ENCODE measurements around the gene ADAMTS15.

ADAMTS15 gene

DNA sequence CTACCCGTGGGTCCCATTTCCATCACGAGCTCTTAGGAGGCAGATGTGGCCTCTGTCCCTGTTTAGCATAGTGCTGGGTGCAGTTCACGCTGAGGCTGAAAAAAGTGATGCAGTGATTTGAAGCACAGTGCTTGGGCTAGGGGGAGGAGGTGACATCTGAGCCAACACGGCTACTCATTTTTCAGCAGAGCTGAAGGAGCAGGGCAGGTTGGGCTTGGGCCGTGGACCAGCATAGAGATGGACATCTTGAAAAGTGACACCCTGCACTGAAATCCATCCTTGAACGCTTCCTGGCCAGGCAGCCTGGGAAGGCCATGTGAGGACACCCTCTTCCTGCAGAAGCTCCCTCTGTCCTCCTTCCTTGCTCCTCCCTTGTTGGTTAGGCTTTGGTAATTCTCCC, 66.4 kb downstream of the ADAMTS15 start:
- Histone ChIP-seq H3K27me3 (ENCODE audit: control insufficient read depth, insufficient read depth, low read length) (no peaks in the 10 kb centered on the region), H2AFZ (peak overlapping the region; percentile 29), H3K27ac (no peak overlapping the region), H3K4me2 (ENCODE audit: low read length) (no peak overlapping the region), H3K4me3 (ENCODE audit: low read depth, low read length) (no peak overlapping the region), H3K9me3 (ENCODE audit: control insufficient read depth, low read length) (no peaks in the 10 kb centered on the region), H3K36me3 (ENCODE audit: control insufficient read depth, insufficient read depth, low read length) (no peaks in the 10 kb centered on the region), H3K4me1 (no peaks in the 10 kb centered on the region), H3K9ac (no peak overlapping the region), H3K79me2 (no peaks in the 10 kb centered on the region)
- TF ChIP-seq, protein P1, sequence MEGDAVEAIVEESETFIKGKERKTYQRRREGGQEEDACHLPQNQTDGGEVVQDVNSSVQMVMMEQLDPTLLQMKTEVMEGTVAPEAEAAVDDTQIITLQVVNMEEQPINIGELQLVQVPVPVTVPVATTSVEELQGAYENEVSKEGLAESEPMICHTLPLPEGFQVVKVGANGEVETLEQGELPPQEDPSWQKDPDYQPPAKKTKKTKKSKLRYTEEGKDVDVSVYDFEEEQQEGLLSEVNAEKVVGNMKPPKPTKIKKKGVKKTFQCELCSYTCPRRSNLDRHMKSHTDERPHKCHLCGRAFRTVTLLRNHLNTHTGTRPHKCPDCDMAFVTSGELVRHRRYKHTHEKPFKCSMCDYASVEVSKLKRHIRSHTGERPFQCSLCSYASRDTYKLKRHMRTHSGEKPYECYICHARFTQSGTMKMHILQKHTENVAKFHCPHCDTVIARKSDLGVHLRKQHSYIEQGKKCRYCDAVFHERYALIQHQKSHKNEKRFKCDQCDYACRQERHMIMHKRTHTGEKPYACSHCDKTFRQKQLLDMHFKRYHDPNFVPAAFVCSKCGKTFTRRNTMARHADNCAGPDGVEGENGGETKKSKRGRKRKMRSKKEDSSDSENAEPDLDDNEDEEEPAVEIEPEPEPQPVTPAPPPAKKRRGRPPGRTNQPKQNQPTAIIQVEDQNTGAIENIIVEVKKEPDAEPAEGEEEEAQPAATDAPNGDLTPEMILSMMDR (IDR thresholded peaks at IDR 0.05): no peak

DNA sequence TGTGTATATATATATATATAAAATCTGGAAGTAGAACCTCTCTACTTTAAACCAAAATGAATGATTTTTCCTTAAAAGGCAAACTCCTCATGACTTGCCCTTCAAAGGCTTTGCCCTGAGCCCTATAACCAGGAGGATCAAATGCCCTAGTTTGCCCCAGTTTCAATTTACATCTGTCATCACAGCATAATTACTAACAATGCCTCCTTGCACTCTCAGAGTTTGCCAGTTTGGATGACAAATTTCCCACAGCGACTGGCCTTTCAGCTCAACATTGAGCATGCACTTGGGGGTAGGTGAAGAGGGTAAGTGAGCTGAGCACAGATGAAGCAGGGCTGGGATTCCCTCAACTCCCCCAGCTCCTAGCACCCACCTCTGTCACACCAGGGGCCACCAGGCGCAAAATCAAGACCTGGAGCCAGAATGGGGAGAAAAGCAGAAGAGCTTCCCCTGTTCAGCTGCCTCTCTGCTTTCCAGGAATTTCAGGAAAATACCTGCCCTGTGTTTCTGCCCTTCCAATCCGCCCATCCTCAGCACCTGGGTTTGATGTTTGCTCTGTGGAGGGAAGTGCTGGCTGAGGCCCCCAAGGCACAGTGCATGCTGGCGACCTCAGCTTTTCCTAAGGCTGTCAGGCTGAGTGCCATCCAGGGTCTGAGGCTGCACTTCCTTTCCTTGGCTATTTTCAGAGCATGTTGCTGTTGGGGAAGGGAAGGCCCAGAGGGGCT, 67.5 kb downstream of the ADAMTS15 start:
- H3K79me2 ChIP-seq: no peaks in the 10 kb centered on the region
- TF ChIP-seq, protein P1 (IDR thresholded peaks at IDR 0.05): no peak
- no peaks in the 10 kb centered on the region for H3K4me1 ChIP-seq

GRCh38 chr11:130516554-130517505, 68.4 kb downstream of the ADAMTS15 start:
- Histone ChIP-seq H3K9ac (no peak overlapping the region), H3K9me3 (ENCODE audit: control insufficient read depth, low read length) (no peaks in the 10 kb centered on the region), H3K4me1 (no peaks in the 10 kb centered on the region), H3K27ac (no peak overlapping the region), H2AFZ (no peak overlapping the region), H3K79me2 (no peaks in the 10 kb centered on the region), H3K36me3 (ENCODE audit: control insufficient read depth, insufficient read depth, low read length) (no peaks in the 10 kb centered on the region), H3K27me3 (ENCODE audit: control insufficient read depth, insufficient read depth, low read length) (no peaks in the 10 kb centered on the region), H3K4me3 (ENCODE audit: low read depth, low read length) (no peak overlapping the region), H3K4me2 (ENCODE audit: low read length) (no peak overlapping the region)
- TF ChIP-seq, protein P1 (IDR thresholded peaks at IDR 0.05): no peak

More for the DNA sequence above, 67.5 kb downstream of the ADAMTS15 start:
- H3K4me2 ChIP-seq (ENCODE audit: low read length): no peak overlapping the region
- H3K36me3 ChIP-seq (ENCODE audit: control insufficient read depth, insufficient read depth, low read length): no peaks in the 10 kb centered on the region
- no peak overlapping the region for H3K9ac ChIP-seq
- H3K27ac ChIP-seq: no peak overlapping the region
- no peaks in the 10 kb centered on the region for H3K9me3 ChIP-seq (ENCODE audit: control insufficient read depth, low read length)
- H3K27me3 ChIP-seq (ENCODE audit: control insufficient read depth, insufficient read depth, low read length): no peaks in the 10 kb centered on the region
- H2AFZ ChIP-seq: no peak overlapping the region
- H3K4me3 ChIP-seq (ENCODE audit: low read depth, low read length): no peak overlapping the region

GRCh38 chr11:130518164-130518680, 69.8 kb downstream of the ADAMTS15 start:
- no peak overlapping the region for H3K27ac ChIP-seq
- no peak overlapping the region for H2AFZ ChIP-seq
- no peaks in the 10 kb centered on the region for H3K4me1 ChIP-seq
- H3K4me2 ChIP-seq (ENCODE audit: low read length): no peak overlapping the region
- no peak overlapping the region for H3K4me3 ChIP-seq (ENCODE audit: low read depth, low read length)
- no peaks in the 10 kb centered on the region for H3K79me2 ChIP-seq
- H3K27me3 ChIP-seq (ENCODE audit: control insufficient read depth, insufficient read depth, low read length): no peaks in the 10 kb centered on the region
- no peaks in the 10 kb centered on the region for H3K36me3 ChIP-seq (ENCODE audit: control insufficient read depth, insufficient read depth, low read length)
- TF ChIP-seq, protein P1 (IDR thresholded peaks at IDR 0.05): no peak
- no peaks in the 10 kb centered on the region for H3K9me3 ChIP-seq (ENCODE audit: control insufficient read depth, low read length)
- H3K9ac ChIP-seq: no peak overlapping the region

All from parathyroid adenoma (tissue), 2 donors.